Erythroblast (primary cell): ENCODE data around the gene KCTD19.

Experiments used
- GATA1 ChIP-seq: IDR thresholded peaks from 2 replicates; pipeline ENCODE4 v1.6.1; 2011; ENCODE audit warnings: low read depth, mild to moderate bottlenecking, control low read depth, low read length, moderate library complexity
- POLR2A ChIP-seq: IDR thresholded peaks from 2 replicates; pipeline ENCODE4 v1.6.1; 2011; ENCODE audit warnings: mild to moderate bottlenecking, low read length

DNA sequence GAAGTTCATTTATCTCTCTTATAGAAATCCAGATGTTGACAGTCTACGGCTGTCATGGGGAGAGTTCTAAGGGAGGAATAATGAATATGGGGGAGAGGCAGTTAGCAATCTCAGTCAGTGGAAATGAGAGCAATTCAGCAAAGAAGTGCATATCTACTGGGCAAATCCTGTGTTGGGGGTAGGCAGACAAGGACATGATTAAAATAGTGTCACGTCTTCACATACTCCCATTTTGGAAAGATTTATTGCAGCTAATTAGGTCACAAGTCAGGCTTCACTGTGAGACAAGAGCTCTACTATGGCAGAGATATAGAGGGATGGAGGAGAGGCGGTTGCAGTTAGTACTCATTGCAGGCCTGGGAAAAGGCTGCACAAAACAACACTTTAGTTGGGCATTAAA lies 29.9 kb upstream of the KCTD19 start:
- no peak for TF ChIP-seq POLR2A
- no peak for TF ChIP-seq GATA1
